ENCODE results near the gene OR8G1.

DNA sequence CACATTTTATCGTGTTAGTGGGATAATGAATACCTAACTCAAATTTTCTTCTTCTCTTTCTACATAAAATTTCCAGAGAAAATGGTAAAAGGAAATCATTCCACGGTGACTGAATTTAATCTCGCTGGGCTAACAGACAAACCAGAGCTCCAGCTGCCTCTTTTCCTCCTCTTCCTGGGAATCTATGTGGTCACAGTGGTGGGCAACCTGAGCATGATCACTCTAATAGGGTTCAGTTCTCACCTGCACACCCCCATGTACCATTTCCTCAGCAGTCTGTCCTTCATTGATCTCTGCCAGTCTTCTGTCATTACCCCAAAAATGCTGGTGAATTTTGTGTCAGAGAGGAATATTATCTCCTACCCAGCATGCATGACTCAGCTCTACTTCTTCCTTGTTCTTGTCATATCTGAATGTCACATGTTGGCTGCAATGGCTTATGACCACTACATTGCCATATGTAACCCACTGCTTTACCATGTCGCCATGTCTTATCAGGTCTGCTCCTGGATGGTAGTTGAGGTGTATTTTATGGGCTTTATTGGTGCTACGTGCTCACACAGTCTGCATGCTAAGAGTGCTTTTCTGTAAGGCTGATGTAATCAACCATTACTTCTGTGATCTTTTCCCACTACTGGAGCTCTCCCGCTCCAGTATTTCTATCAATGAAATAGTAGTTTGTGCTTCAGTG, 33.6 kb upstream of the OR8G1 start:
- TF ChIP-seq, protein P1, sequence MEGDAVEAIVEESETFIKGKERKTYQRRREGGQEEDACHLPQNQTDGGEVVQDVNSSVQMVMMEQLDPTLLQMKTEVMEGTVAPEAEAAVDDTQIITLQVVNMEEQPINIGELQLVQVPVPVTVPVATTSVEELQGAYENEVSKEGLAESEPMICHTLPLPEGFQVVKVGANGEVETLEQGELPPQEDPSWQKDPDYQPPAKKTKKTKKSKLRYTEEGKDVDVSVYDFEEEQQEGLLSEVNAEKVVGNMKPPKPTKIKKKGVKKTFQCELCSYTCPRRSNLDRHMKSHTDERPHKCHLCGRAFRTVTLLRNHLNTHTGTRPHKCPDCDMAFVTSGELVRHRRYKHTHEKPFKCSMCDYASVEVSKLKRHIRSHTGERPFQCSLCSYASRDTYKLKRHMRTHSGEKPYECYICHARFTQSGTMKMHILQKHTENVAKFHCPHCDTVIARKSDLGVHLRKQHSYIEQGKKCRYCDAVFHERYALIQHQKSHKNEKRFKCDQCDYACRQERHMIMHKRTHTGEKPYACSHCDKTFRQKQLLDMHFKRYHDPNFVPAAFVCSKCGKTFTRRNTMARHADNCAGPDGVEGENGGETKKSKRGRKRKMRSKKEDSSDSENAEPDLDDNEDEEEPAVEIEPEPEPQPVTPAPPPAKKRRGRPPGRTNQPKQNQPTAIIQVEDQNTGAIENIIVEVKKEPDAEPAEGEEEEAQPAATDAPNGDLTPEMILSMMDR (IDR thresholded peaks at IDR 0.05; ENCODE audit: low read depth, low read length, missing input control): no peak
- TF ChIP-seq RAD21 (IDR thresholded peaks at IDR 0.05) (no peak), HNF4G (IDR thresholded peaks at IDR 0.05) (no peak), YY1 (IDR thresholded peaks at IDR 0.05) (no peak), TAF1 (conservative IDR thresholded peaks at IDR 0.05) (no peak), NR2F2 (IDR thresholded peaks at IDR 0.05) (no peak), SP1 (IDR thresholded peaks at IDR 0.05) (no peak), FOXA1 (IDR thresholded peaks at IDR 0.05) (no peak), JUND (IDR thresholded peaks at IDR 0.05) (no peak), GABPA (IDR thresholded peaks at IDR 0.05 in 1 of 2, conservative IDR thresholded peaks at IDR 0.05 in 1 of 2) (no peak)
- TF ChIP-seq, protein P2, sequence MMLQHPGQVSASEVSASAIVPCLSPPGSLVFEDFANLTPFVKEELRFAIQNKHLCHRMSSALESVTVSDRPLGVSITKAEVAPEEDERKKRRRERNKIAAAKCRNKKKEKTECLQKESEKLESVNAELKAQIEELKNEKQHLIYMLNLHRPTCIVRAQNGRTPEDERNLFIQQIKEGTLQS (IDR thresholded peaks at IDR 0.05): no peak
- TF ChIP-seq, protein P3, sequence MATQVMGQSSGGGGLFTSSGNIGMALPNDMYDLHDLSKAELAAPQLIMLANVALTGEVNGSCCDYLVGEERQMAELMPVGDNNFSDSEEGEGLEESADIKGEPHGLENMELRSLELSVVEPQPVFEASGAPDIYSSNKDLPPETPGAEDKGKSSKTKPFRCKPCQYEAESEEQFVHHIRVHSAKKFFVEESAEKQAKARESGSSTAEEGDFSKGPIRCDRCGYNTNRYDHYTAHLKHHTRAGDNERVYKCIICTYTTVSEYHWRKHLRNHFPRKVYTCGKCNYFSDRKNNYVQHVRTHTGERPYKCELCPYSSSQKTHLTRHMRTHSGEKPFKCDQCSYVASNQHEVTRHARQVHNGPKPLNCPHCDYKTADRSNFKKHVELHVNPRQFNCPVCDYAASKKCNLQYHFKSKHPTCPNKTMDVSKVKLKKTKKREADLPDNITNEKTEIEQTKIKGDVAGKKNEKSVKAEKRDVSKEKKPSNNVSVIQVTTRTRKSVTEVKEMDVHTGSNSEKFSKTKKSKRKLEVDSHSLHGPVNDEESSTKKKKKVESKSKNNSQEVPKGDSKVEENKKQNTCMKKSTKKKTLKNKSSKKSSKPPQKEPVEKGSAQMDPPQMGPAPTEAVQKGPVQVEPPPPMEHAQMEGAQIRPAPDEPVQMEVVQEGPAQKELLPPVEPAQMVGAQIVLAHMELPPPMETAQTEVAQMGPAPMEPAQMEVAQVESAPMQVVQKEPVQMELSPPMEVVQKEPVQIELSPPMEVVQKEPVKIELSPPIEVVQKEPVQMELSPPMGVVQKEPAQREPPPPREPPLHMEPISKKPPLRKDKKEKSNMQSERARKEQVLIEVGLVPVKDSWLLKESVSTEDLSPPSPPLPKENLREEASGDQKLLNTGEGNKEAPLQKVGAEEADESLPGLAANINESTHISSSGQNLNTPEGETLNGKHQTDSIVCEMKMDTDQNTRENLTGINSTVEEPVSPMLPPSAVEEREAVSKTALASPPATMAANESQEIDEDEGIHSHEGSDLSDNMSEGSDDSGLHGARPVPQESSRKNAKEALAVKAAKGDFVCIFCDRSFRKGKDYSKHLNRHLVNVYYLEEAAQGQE (IDR thresholded peaks at IDR 0.05): no peak
- TF ChIP-seq, protein P4, sequence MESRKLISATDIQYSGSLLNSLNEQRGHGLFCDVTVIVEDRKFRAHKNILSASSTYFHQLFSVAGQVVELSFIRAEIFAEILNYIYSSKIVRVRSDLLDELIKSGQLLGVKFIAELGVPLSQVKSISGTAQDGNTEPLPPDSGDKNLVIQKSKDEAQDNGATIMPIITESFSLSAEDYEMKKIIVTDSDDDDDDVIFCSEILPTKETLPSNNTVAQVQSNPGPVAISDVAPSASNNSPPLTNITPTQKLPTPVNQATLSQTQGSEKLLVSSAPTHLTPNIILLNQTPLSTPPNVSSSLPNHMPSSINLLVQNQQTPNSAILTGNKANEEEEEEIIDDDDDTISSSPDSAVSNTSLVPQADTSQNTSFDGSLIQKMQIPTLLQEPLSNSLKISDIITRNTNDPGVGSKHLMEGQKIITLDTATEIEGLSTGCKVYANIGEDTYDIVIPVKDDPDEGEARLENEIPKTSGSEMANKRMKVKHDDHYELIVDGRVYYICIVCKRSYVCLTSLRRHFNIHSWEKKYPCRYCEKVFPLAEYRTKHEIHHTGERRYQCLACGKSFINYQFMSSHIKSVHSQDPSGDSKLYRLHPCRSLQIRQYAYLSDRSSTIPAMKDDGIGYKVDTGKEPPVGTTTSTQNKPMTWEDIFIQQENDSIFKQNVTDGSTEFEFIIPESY (IDR thresholded peaks at IDR 0.05): no peak
- TF ChIP-seq, protein P5, sequence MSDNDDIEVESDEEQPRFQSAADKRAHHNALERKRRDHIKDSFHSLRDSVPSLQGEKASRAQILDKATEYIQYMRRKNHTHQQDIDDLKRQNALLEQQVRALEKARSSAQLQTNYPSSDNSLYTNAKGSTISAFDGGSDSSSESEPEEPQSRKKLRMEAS (IDR thresholded peaks at IDR 0.05): no peak

Measured in liver (tissue), 3 donors.